Osteoblast (primary cell): ENCODE measurements around the gene PPP1R26. TPM values are rescaled to one million over a fixed set of nuclear protein-coding genes. Genes with fewer than 3 reads are reported as not detected.

Experiments used
- DNase-seq: peaks from one replicate; pipeline ENCODE4 v3.0.0; 2011; ENCODE audit warnings: low spot score, mixed read lengths; ENCODE audit not compliant: insufficient read length; ENCODE audit errors: missing footprints
- H2AFZ ChIP-seq: 2 replicates; pipeline ENCODE4 v1.6.0; 2011; ENCODE audit warnings: mild to moderate bottlenecking, low read length
- H3K27ac ChIP-seq: 2 replicates; pipeline ENCODE4 v1.5.1; 2011; ENCODE audit warnings: mild to moderate bottlenecking, low read depth, low read length, moderate library complexity
- H3K27me3 ChIP-seq: 2 replicates; pipeline ENCODE4 v1.6.0; 2012; ENCODE audit warnings: mild to moderate bottlenecking, control low read depth, inconsistent platforms, low read length, moderate library complexity; ENCODE audit not compliant: insufficient read depth
- H3K36me3 ChIP-seq: 2 replicates; pipeline ENCODE4 v1.5.1; 2011; ENCODE audit warnings: mild to moderate bottlenecking, low read length, control low read depth, moderate library complexity; ENCODE audit not compliant: insufficient read depth
- H3K4me1 ChIP-seq: 2 replicates; pipeline ENCODE4 v1.5.1; 2011; ENCODE audit warnings: mild to moderate bottlenecking, low read length, control low read depth, moderate library complexity; ENCODE audit not compliant: insufficient read depth
- H3K4me2 ChIP-seq: 2 replicates; pipeline ENCODE4 v1.6.0; 2011; ENCODE audit warnings: mild to moderate bottlenecking, low read length; ENCODE audit not compliant: insufficient read depth
- H3K4me3 ChIP-seq: fragments of 200-600 bp; sonication (generic); 3 replicates; pipeline ENCODE4 v1.5.1; 2012; ENCODE audit warnings: mild to moderate bottlenecking, low read length, inconsistent platforms; ENCODE audit not compliant: insufficient read depth
- H3K79me2 ChIP-seq: 2 replicates; pipeline ENCODE4 v1.6.0; 2012; ENCODE audit warnings: mild to moderate bottlenecking, low read length, control low read depth, inconsistent platforms; ENCODE audit not compliant: insufficient read depth
- H3K9me3 ChIP-seq: 2 replicates; pipeline ENCODE4 v1.5.1; 2011; ENCODE audit warnings: low read depth, low read length, control low read depth
- H4K20me1 ChIP-seq: 2 replicates; pipeline ENCODE4 v1.6.0; 2012; ENCODE audit warnings: mild to moderate bottlenecking, low read length, control low read depth; ENCODE audit not compliant: insufficient read depth
- CTCF ChIP-seq: IDR thresholded peaks from 2 replicates; pipeline ENCODE4 v1.5.1; 2011; ENCODE audit warnings: mild to moderate bottlenecking, low read depth, low read length, moderate library complexity; ENCODE audit errors: extremely low read depth
- total RNA-seq: library from RNA; depleted of rRNA; stranded (reverse); fragments of >200 nt; gene quantifications from 2 replicates; pipeline ENCODE4 v1.2.3, GENCODE V29; 2012

The PPP1R26 gene
- total RNA-seq, 1 donor, result 10.5 TPM

GRCh38 chr9:135474915-135475314 is 4.7 kb upstream of the PPP1R26 start:
- Histone ChIP-seq H4K20me1 (peaks cover 9% of the 10 kb centered on the region), H3K4me1 (peaks cover 3% of the 10 kb centered on the region), H3K4me3 (no peak overlapping the region), H3K9me3 (no peaks in the 10 kb centered on the region), H3K27me3 (no peaks in the 10 kb centered on the region), H3K79me2 (no peaks in the 10 kb centered on the region), H2AFZ (no peak overlapping the region), H3K27ac (no peak overlapping the region), H3K36me3 (no peaks in the 10 kb centered on the region), H3K4me2 (no peak overlapping the region)
- DNase-seq, result peak; percentile 68
- TF ChIP-seq CTCF, result no peak

- no peaks in the 10 kb centered on the region for H3K36me3 ChIP-seq
- DNase-seq, result peak; percentile 68
- H4K20me1 ChIP-seq, result peaks cover 9% of the 10 kb centered on the region
- H3K4me1 ChIP-seq, result peaks cover 8% of the 10 kb centered on the region
- no peaks in the 10 kb centered on the region for H3K9me3 ChIP-seq
- no peak for TF ChIP-seq CTCF
- H2AFZ ChIP-seq, result no peak overlapping the region
- no peak overlapping the region for H3K4me2 ChIP-seq
- H3K79me2 ChIP-seq, result no peaks in the 10 kb centered on the region
- no peak overlapping the region for H3K27ac ChIP-seq
- H3K27me3 ChIP-seq, result no peaks in the 10 kb centered on the region
- no peak overlapping the region for H3K4me3 ChIP-seq
These were observed 2.8 kb upstream of the PPP1R26 start for GRCh38 chr9:135476561-135477355.

GRCh38 chr9:135478191-135478590 is 1.4 kb upstream of the PPP1R26 start:
- Histone ChIP-seq H3K4me2 (no peak overlapping the region), H2AFZ (no peak overlapping the region), H3K4me3 (no peak overlapping the region), H3K36me3 (no peaks in the 10 kb centered on the region), H3K4me1 (peaks cover 8% of the 10 kb centered on the region), H3K9me3 (no peaks in the 10 kb centered on the region), H3K79me2 (no peaks in the 10 kb centered on the region), H4K20me1 (peaks cover 7% of the 10 kb centered on the region), H3K27me3 (no peaks in the 10 kb centered on the region), H3K27ac (no peak overlapping the region)
- no peak for TF ChIP-seq CTCF
- DNase-seq, result peak; percentile 54

GRCh38 chr9:135478829-135479468 is 633 bp upstream of the PPP1R26 start:
- Histone ChIP-seq H3K9me3 (no peaks in the 10 kb centered on the region), H3K27ac (no peak overlapping the region), H3K79me2 (no peaks in the 10 kb centered on the region), H3K4me1 (peaks cover 8% of the 10 kb centered on the region), H3K36me3 (peaks cover 1% of the 10 kb centered on the region), H4K20me1 (peaks cover 7% of the 10 kb centered on the region), H2AFZ (peak overlapping the region; percentile 18), H3K27me3 (no peaks in the 10 kb centered on the region), H3K4me2 (peak overlapping the region; percentile 68), H3K4me3 (peak overlapping the region; percentile 67)
- TF ChIP-seq CTCF, result no peak
- DNase-seq, result peak; percentile 92
